Central memory CD8-positive, alpha-beta T cell (primary cell): ENCODE measurements around the gene TPRA1.

Source experiments
- ATAC-seq: fragments of 150-1000 bp; cut with Tn5 transposase; replicated peaks from 2 replicates; pipeline ENCODE4 v1.10.0; 2022; ENCODE audit warnings: mild to moderate bottlenecking, moderate FRiP score, moderate number of reproducible peaks; ENCODE audit not compliant: poor library complexity, severe bottlenecking; ENCODE audit errors: extremely low read depth
- DNase-seq, 2 donors: peaks; one replicate each; pipeline ENCODE4 v3.0.0; 2021; ENCODE audit warnings: low spot score in 2 of 2
- H3K27ac Mint-ChIP-seq: one replicate; pipeline ENCODE4 v1.8.0; 2022; ENCODE audit warnings: low read depth, mild to moderate bottlenecking, moderate library complexity, mixed read lengths
- H3K27me3 Mint-ChIP-seq: one replicate; pipeline ENCODE4 v1.8.0; 2022; ENCODE audit warnings: mixed read lengths
- H3K36me3 Mint-ChIP-seq: one replicate; pipeline ENCODE4 v1.8.0; 2022; ENCODE audit warnings: mild to moderate bottlenecking, moderate library complexity, mixed read lengths; ENCODE audit not compliant: insufficient read depth
- H3K4me1 Mint-ChIP-seq: one replicate; pipeline ENCODE4 v1.8.0; 2022; ENCODE audit warnings: mixed read lengths
- H3K4me3 Mint-ChIP-seq: one replicate; pipeline ENCODE4 v1.8.0; 2022; ENCODE audit warnings: mild to moderate bottlenecking, moderate library complexity, mixed read lengths
- H3K9me3 Mint-ChIP-seq: one replicate; pipeline ENCODE4 v1.8.0; 2022; ENCODE audit warnings: mixed read lengths

Gene TPRA1

GRCh38 chr3:127590593-127591465, at the start of gene TPRA1:
TSS of gene TPRA1 (minus strand) at chr3:127590733. CDS start at chr3:127580146, 10,587 bp downstream.
- DNase-seq (peak; percentile 58 to 62), ATAC-seq (peak; percentile 86)
- Mint-ChIP-seq H3K27ac (peak within 1 kb of the TSS; percentile 93), H3K9me3 (no peaks in the 10 kb centered on the region), H3K36me3 (peaks cover 7% of the 10 kb centered on the region), H3K27me3 (no peaks in the 10 kb centered on the region), H3K4me3 (peak within 1 kb of the TSS; percentile 94), H3K4me1 (peaks cover 37% of the 10 kb centered on the region)

- H3K9me3 Mint-ChIP-seq = no peaks in the 10 kb centered on the region
- no peak for DNase-seq
- no peak for ATAC-seq
Observed at GRCh38 chr3:127640042-127640355, 49.5 kb upstream of the TPRA1 start.

GRCh38 chr3:127639173-127640041, 48.9 kb upstream of the TPRA1 start:
- DNase-seq = no peak
- no peak overlapping the region for H3K4me3 Mint-ChIP-seq
- no peaks in the 10 kb centered on the region for H3K9me3 Mint-ChIP-seq
- peaks cover 10% of the 10 kb centered on the region for H3K4me1 Mint-ChIP-seq
- no peak overlapping the region for H3K27ac Mint-ChIP-seq
- H3K27me3 Mint-ChIP-seq = peaks cover 16% of the 10 kb centered on the region
- H3K36me3 Mint-ChIP-seq = no peaks in the 10 kb centered on the region
- ATAC-seq = no peak

More at GRCh38 chr3:127640042-127640355, 49.5 kb upstream of the TPRA1 start:
- peaks cover 13% of the 10 kb centered on the region for H3K27me3 Mint-ChIP-seq
- H3K4me3 Mint-ChIP-seq = no peak overlapping the region
- no peak overlapping the region for H3K27ac Mint-ChIP-seq
- H3K36me3 Mint-ChIP-seq = no peaks in the 10 kb centered on the region
- peaks cover 10% of the 10 kb centered on the region for H3K4me1 Mint-ChIP-seq

- Mint-ChIP-seq H3K4me1 (peaks cover 10% of the 10 kb centered on the region), H3K4me3 (no peak overlapping the region), H3K27ac (no peak overlapping the region), H3K36me3 (no peaks in the 10 kb centered on the region), H3K9me3 (no peaks in the 10 kb centered on the region), H3K27me3 (peaks cover 27% of the 10 kb centered on the region)
- ATAC-seq (no peak), DNase-seq (no peak)
Observed at GRCh38 chr3:127637971-127638370, 47.4 kb upstream of the TPRA1 start.

GRCh38 chr3:127637546-127637945, 47.0 kb upstream of the TPRA1 start:
- peaks cover 10% of the 10 kb centered on the region for H3K4me1 Mint-ChIP-seq
- no peaks in the 10 kb centered on the region for H3K36me3 Mint-ChIP-seq
- DNase-seq = no peak
- ATAC-seq = peak; percentile 78
- no peak overlapping the region for H3K4me3 Mint-ChIP-seq
- no peak overlapping the region for H3K27ac Mint-ChIP-seq
- H3K27me3 Mint-ChIP-seq = peaks cover 27% of the 10 kb centered on the region
- no peaks in the 10 kb centered on the region for H3K9me3 Mint-ChIP-seq

- H3K4me3 Mint-ChIP-seq = no peak overlapping the region
- no peak for ATAC-seq
- peaks cover 52% of the 10 kb centered on the region for H3K27me3 Mint-ChIP-seq
Observed at GRCh38 chr3:127634653-127635052, 44.1 kb upstream of the TPRA1 start.

GRCh38 chr3:127632035-127632820, 41.7 kb upstream of the TPRA1 start:
- H3K4me1 Mint-ChIP-seq = peaks cover 36% of the 10 kb centered on the region
- H3K27me3 Mint-ChIP-seq = peaks cover 55% of the 10 kb centered on the region
- no peak overlapping the region for H3K27ac Mint-ChIP-seq
- H3K4me3 Mint-ChIP-seq = no peak overlapping the region
- H3K36me3 Mint-ChIP-seq = peaks cover 6% of the 10 kb centered on the region
- DNase-seq (no peak), ATAC-seq (no peak)
- no peaks in the 10 kb centered on the region for H3K9me3 Mint-ChIP-seq

More at GRCh38 chr3:127634653-127635052, 44.1 kb upstream of the TPRA1 start:
- Mint-ChIP-seq H3K27ac (no peak overlapping the region), H3K9me3 (no peaks in the 10 kb centered on the region), H3K4me1 (peaks cover 27% of the 10 kb centered on the region), H3K36me3 (peaks cover 4% of the 10 kb centered on the region)
- no peak for DNase-seq

GRCh38 chr3:127630811-127631714, 40.5 kb upstream of the TPRA1 start:
- peaks cover 53% of the 10 kb centered on the region for H3K27me3 Mint-ChIP-seq
- no peak overlapping the region for H3K27ac Mint-ChIP-seq
- H3K36me3 Mint-ChIP-seq = peaks cover 8% of the 10 kb centered on the region
- peaks cover 47% of the 10 kb centered on the region for H3K4me1 Mint-ChIP-seq
- H3K4me3 Mint-ChIP-seq = no peak overlapping the region
- H3K9me3 Mint-ChIP-seq = no peaks in the 10 kb centered on the region
- ATAC-seq (no peak), DNase-seq (no peak)

- DNase-seq = peak; percentile 28 to 61
- ATAC-seq = peak; percentile 66
- Mint-ChIP-seq H3K4me1 (peaks cover 51% of the 10 kb centered on the region), H3K27ac (peak overlapping the region; percentile 63), H3K9me3 (no peaks in the 10 kb centered on the region), H3K36me3 (peaks cover 9% of the 10 kb centered on the region), H3K4me3 (peak overlapping the region; percentile 77), H3K27me3 (peaks cover 40% of the 10 kb centered on the region)
Observed at GRCh38 chr3:127629467-127630403, 39.2 kb upstream of the TPRA1 start.

GRCh38 chr3:127628788-127629466, 38.4 kb upstream of the TPRA1 start, which contains the start of gene PODXL2:
TSS of gene PODXL2 (plus strand) at chr3:127629185. CDS start at chr3:127629220, 35 bp downstream.
- peak; percentile 11 for ATAC-seq
- Mint-ChIP-seq H3K27ac (peak within 1 kb of the TSS; percentile 63), H3K36me3 (peaks cover 9% of the 10 kb centered on the region), H3K4me3 (peak within 1 kb of the TSS; percentile 77), H3K9me3 (no peaks in the 10 kb centered on the region), H3K27me3 (peaks cover 36% of the 10 kb centered on the region), H3K4me1 (peaks cover 51% of the 10 kb centered on the region)
- DNase-seq = no peak
